Heart left ventricle (tissue), 16 donors: ENCODE results near the gene PRR5. TPM values are rescaled to one million over a fixed set of nuclear protein-coding genes. Genes with fewer than 3 reads are reported as not detected.

Experiments
- ATAC-seq, 4 donors: fragments of 200-7000 bp; cut with Tn5 transposase; one replicate each; pipeline ENCODE4 v1.9.1; 2020 to 2022; ENCODE audit warnings: moderate library complexity in 4 of 4, mild to moderate bottlenecking in 3 of 4, moderate number of reproducible peaks in 1 of 4
- DNase-seq, 5 donors: peaks; one replicate each; pipeline ENCODE4 v3.0.0-alpha.2; 2020
- H3K27ac ChIP-seq, 12 donors: fragments of 200-600 bp; sonication (generic) in 4 of 12; one replicate each; pipeline versions ENCODE4 v1.5.0 to v1.8.0; 2016 to 2022; ENCODE audit warnings: mild to moderate bottlenecking in 2 of 12
- H3K27me3 ChIP-seq, 9 donors: fragments of 200-600 bp; sonication (generic) in 2 of 9; one replicate each; pipeline versions ENCODE4 v1.5.1 to v1.8.0; 2016 to 2022; ENCODE audit warnings: mild to moderate bottlenecking in 3 of 9
- H3K36me3 ChIP-seq, 9 donors: fragments of 200-600 bp; sonication (generic) in 2 of 9; one replicate each; pipeline versions ENCODE4 v1.5.0 to v1.8.0; 2018 to 2022; ENCODE audit warnings: mild to moderate bottlenecking in 2 of 9
- H3K4me1 ChIP-seq, 12 donors: fragments of 200-600 bp; sonication (generic) in 4 of 12; one replicate each; pipeline versions ENCODE4 v1.5.0 to v1.8.0; 2016 to 2022; ENCODE audit warnings: mild to moderate bottlenecking in 3 of 12
- H3K4me3 ChIP-seq, 12 donors: fragments of 200-600 bp; sonication (generic) in 4 of 12; one replicate each; pipeline versions ENCODE4 v1.5.0 to v1.8.0; 2017 to 2022; ENCODE audit warnings: mild to moderate bottlenecking in 9 of 12, moderate library complexity in 4 of 12
- H3K9me3 ChIP-seq, 12 donors: fragments of 200-600 bp; sonication (generic) in 4 of 12; one replicate each; pipeline versions ENCODE4 v1.5.0 to v1.8.0; 2016 to 2022; ENCODE audit warnings: mild to moderate bottlenecking in 1 of 12
- CTCF ChIP-seq, 12 donors: fragments of 200-600 bp; sonication (generic) in 4 of 12; IDR thresholded peaks; one replicate each; pipeline versions ENCODE4 v1.5.0 to v1.8.0; 2018 to 2022; ENCODE audit warnings: antibody characterized with exemption in 12 of 12, mild to moderate bottlenecking in 5 of 12
- POLR2A ChIP-seq, 2 donors: fragments of 450-650 bp; IDR thresholded peaks; one replicate each; pipeline ENCODE4 v1.6.1; 2017; ENCODE audit warnings: antibody characterized with exemption in 2 of 2, mild to moderate bottlenecking in 2 of 2, moderate library complexity in 2 of 2
- WGBS, 4 donors: extraction: QIAGEN DNeasy Blood & Tissue Kit in 2 of 4; methylation state at CpG; one replicate each; pipeline versions ENCODE4 v1.1.5 to v1.1.7; 2013 to 2018; 5-methylcytosine and 5-hydroxymethylcytosine counted together
- intact Hi-C, 10 donors: fragments of 100-400 bp; cut with DNase I; formaldehyde crosslinking; loops; one replicate each; pipeline versions ENCODE4 v1.11.1 to v1.14.2; 2022
- polyA plus RNA-seq, 2 donors: library from polyadenylated mRNA; stranded (reverse); fragments of 200-250 nt; gene quantifications; one replicate each; pipeline ENCODE4 v1.2.3, GENCODE V29; 2013
- total RNA-seq, 9 donors: library from RNA; depleted of rRNA in 2 of 9; stranded (reverse); fragments of >200 nt in 2 of 9; fragmentation: NEBNext Ultra II Directional in 3 of 9; extraction: Animal tissue kit (Norgen Biotek cat#: 25700) in 3 of 9; gene quantifications; one replicate each; pipeline versions ENCODE4 v1.1.0 to v1.2.4, GENCODE V29; 2016 to 2023
- donor health status: ischemic (EF 13 %, LVEDD 7.1; RV severe dilation, severe dysfunction).
- donor health status: healthy with polysubstance abuse.
- donor health status: DM: no; HTN: yes; CAD: no.
- donor health status: DM: no; HTN: no; CAD: no.
- donor health status: ischemic (EF 25% LVEDD 6.9; RV normal size, moderate dysfunction).
- donor health status: ischemic (EF 25% LVEDD 5.7; RV mildly dilated, moderate dysfunction).
- donor health status: healthy.
- donor health status: DM: yes; HTN: yes; CAD: no.
- donor health status: ischemic (EF 35%, LVEDD 5.7; RV mildly dilated, moderate dysfunction).
- donor health status: nonischemic (EF 11% LVEDD 7.7; RV severe dilation, severe dysfunction).
- donor health status: DM: yes; HTN: yes; CAD: no.
- donor health status: PGD.
- donor health status: ischemic (EF 29% LVEDD 5.4; RV normal size, mild dysfunction).
- donor health status: nonischemic (EF 23%, LVEDD 6.1; RV moderate dilation, normal function).

The PRR5 gene
- total and polyA plus RNA-seq, 11 donors: 1.6 to 9.5 (median 2.2) TPM

- ATAC-seq: no peak
These were observed 81.1 kb downstream of the PRR5 start for GRCh38 chr22:44783091-44783490.

GRCh38 chr22:44783581-44783980 is 81.6 kb downstream of the PRR5 start:
- H3K27ac ChIP-seq: no peak overlapping the region
- no peaks in the 10 kb centered on the region for H3K9me3 ChIP-seq
- peaks cover 0 to 4% (median 0%) of the 10 kb centered on the region in 9 donors for H3K27me3 ChIP-seq
- H3K36me3 ChIP-seq: no peaks in the 10 kb centered on the region
- TF ChIP-seq CTCF (IDR thresholded peaks at IDR 0.05) (no peak), POLR2A (IDR thresholded peaks at IDR 0.05) (no peak)
- no peak for ATAC-seq
- H3K4me3 ChIP-seq: no peak overlapping the region
- no peaks in the 10 kb centered on the region for H3K4me1 ChIP-seq
- no peak for DNase-seq
- intact Hi-C loops: no loop called here
- WGBS, 4 donors: 35 to 58% (median 46%) methylated on average over 14 of the region's 14 CpGs

More at GRCh38 chr22:44783091-44783490, 81.1 kb downstream of the PRR5 start:
- Histone ChIP-seq H3K4me1 (no peaks in the 10 kb centered on the region), H3K27me3 (peaks cover 0 to 4% (median 0%) of the 10 kb centered on the region in 9 donors), H3K36me3 (no peaks in the 10 kb centered on the region), H3K27ac (no peak overlapping the region), H3K4me3 (no peak overlapping the region), H3K9me3 (no peaks in the 10 kb centered on the region)
- DNase-seq: no peak
- intact Hi-C loops: no loop called here
- WGBS, 4 donors: 59 to 74% (median 68%) methylated on average over 8 to 10 of the region's 10 CpGs
- TF ChIP-seq POLR2A (IDR thresholded peaks at IDR 0.05): no peak
- TF ChIP-seq CTCF (IDR thresholded peaks at IDR 0.05): no peak

GRCh38 chr22:44786136-44786535 is 84.1 kb downstream of the PRR5 start:
- Histone ChIP-seq H3K27me3 (no peaks in the 10 kb centered on the region), H3K4me1 (no peaks in the 10 kb centered on the region), H3K4me3 (no peak overlapping the region), H3K9me3 (peaks cover 0 to 8% (median 0%) of the 10 kb centered on the region in 12 donors), H3K36me3 (no peaks in the 10 kb centered on the region), H3K27ac (no peak overlapping the region)
- intact Hi-C loops: no loop called here
- ATAC-seq: no peak
- DNase-seq: no peak
- WGBS, 4 donors: 83 to 92% (median 91%) methylated on average over 23 of the region's 23 CpGs
- TF ChIP-seq CTCF (IDR thresholded peaks at IDR 0.05) (no peak), POLR2A (IDR thresholded peaks at IDR 0.05) (no peak)

GRCh38 chr22:44786610-44787009 is 84.6 kb downstream of the PRR5 start:
- no peak overlapping the region for H3K27ac ChIP-seq
- no peaks in the 10 kb centered on the region for H3K27me3 ChIP-seq
- no peaks in the 10 kb centered on the region for H3K4me1 ChIP-seq
- WGBS, 4 donors: 69 to 84% (median 78%) methylated on average over 7 of the region's 7 CpGs
- TF ChIP-seq POLR2A (IDR thresholded peaks at IDR 0.05) (no peak), CTCF (IDR thresholded peaks at IDR 0.05) (no peak)
- H3K9me3 ChIP-seq: peaks cover 0 to 8% (median 0%) of the 10 kb centered on the region in 12 donors
- ATAC-seq (no peak), DNase-seq (no peak)
- intact Hi-C loops: no loop called here
- no peak overlapping the region for H3K4me3 ChIP-seq
- no peaks in the 10 kb centered on the region for H3K36me3 ChIP-seq

Other genes starting within 250 kb of the PRR5 start
- gene RTL6, start 204.0 kb upstream of the PRR5 start, total RNA-seq: 10 to 100 TPM; 23.2 to 34.8 (median 27.0) TPM
- gene RTL6, start 204.0 kb upstream of the PRR5 start, polyA plus RNA-seq: 10 to 100 TPM in 1 of 2 donors, 1 to 10 TPM in 1; 4.2 to 44.0 TPM
- 1 to 10 TPM in 1 of 9 donors, under 1 TPM in 2, not detected in 6; 0.17 to 1.3 (median 0.28) TPM for gene ARHGAP8, start 50.4 kb downstream of the PRR5 start, total RNA-seq
- gene ARHGAP8, start 50.4 kb downstream of the PRR5 start, polyA plus RNA-seq: under 1 TPM in 1 of 2 donors, not detected in 1; 0.08 TPM